B cell (primary cell): ENCODE measurements around the gene JMJD1C. TPM values are rescaled to one million over a fixed set of nuclear protein-coding genes. Genes with fewer than 3 reads are reported as not detected.

Source experiments
- ATAC-seq: fragments of 200-7000 bp; cut with Tn5 transposase; one replicate; pipeline ENCODE4 v1.10.0; 2021; ENCODE audit warnings: low read depth, mild to moderate bottlenecking, moderate number of reproducible peaks, moderate library complexity
- CTCF ChIA-PET: fragments of 350-600 bp; sonication (Branson Sonifier 250); formaldehyde crosslinking; loops from one replicate; lab custom pipeline; 2021; ENCODE audit warnings: antibody characterized with exemption, inconsistent platforms; lab: Charles Lee
- POLR2A ChIA-PET: fragments of 350-600 bp; sonication (Branson Sonifier 250); formaldehyde crosslinking; loops from one replicate; lab custom pipeline; 2021; ENCODE audit warnings: antibody characterized with exemption; lab: Charles Lee
- DNase-seq: peaks from one replicate; pipeline ENCODE4 v3.0.0; 2013
- H2AFZ ChIP-seq: 2 replicates; pipeline ENCODE4 v1.6.1; 2012; ENCODE audit warnings: mild to moderate bottlenecking, low read depth, low read length; ENCODE audit not compliant: insufficient read depth, poor library complexity, severe bottlenecking
- H3K27ac ChIP-seq, 2 donors: 1 replicate in 1 of 2; 2 replicates in 1 of 2; pipeline ENCODE4 v1.5.1; 2012 to 2013; ENCODE audit warnings: low read length in 2 of 2, mild to moderate bottlenecking in 2 of 2, moderate library complexity in 1 of 2
- H3K27me3 ChIP-seq, 4 experiments: fragments of 200-600 bp in 1 of 4; sonication (generic) in 1 of 4; replicated peaks in 1 of 4; 1 replicate in 2 of 4; 2 replicates in 2 of 4; pipeline versions ENCODE4 v1.6.1 to v1.7.0; 2013 to 2016; ENCODE audit warnings: low read length in 3 of 4, mild to moderate bottlenecking in 2 of 4, mixed read lengths in 1 of 4, moderate library complexity in 1 of 4; ENCODE audit not compliant: insufficient read depth in 4 of 4, control insufficient read depth in 3 of 4; ENCODE audit errors: control extremely low read depth in 1 of 4
- H3K36me3 ChIP-seq, 2 experiments: replicated peaks in 1 of 2; 1 replicate in 1 of 2; 2 replicates in 1 of 2; pipeline versions ENCODE4 v1.6.1 to v1.7.1; 2013; ENCODE audit warnings: low read length in 1 of 2; ENCODE audit not compliant: insufficient read depth in 2 of 2, control insufficient read depth in 1 of 2; ENCODE audit errors: control extremely low read depth in 1 of 2, extremely low read depth in 1 of 2
- H3K4me1 ChIP-seq, 2 donors: fragments of 200-600 bp in 1 of 2; sonication (generic) in 1 of 2; 1 replicate in 1 of 2; 2 replicates in 1 of 2; pipeline versions ENCODE4 v1.5.1 to v1.6.1; 2013 to 2017; ENCODE audit warnings: low read length in 2 of 2; ENCODE audit not compliant: control insufficient read depth in 2 of 2, insufficient read depth in 2 of 2
- H3K4me2 ChIP-seq: replicated peaks from 2 replicates; pipeline ENCODE3; 2012; ENCODE audit warnings: mild to moderate bottlenecking, low read depth, low read length; ENCODE audit not compliant: poor library complexity, severe bottlenecking
- H3K4me3 ChIP-seq, 5 experiments: fragments of 200-600 bp in 1 of 5; sonication (generic) in 1 of 5; 1 replicate in 3 of 5; 2 replicates in 2 of 5; pipeline versions ENCODE4 v1.5.1 to v1.7.0; 2011 to 2016; ENCODE audit warnings: low read length in 4 of 5, mild to moderate bottlenecking in 4 of 5, low read depth in 2 of 5, control low read depth in 1 of 5, moderate library complexity in 1 of 5; ENCODE audit not compliant: insufficient read depth in 1 of 5; ENCODE audit errors: control extremely low read depth in 1 of 5, extremely low read depth in 1 of 5
- H3K79me2 ChIP-seq: fragments of 200-600 bp; sonication (generic); one replicate; pipeline ENCODE4 v1.6.0; 2016; ENCODE audit warnings: low read length; ENCODE audit not compliant: control insufficient read depth, insufficient read depth
- H3K9ac ChIP-seq: fragments of 200-600 bp; sonication (generic); 2 replicates; pipeline ENCODE4 v1.6.1; 2017; ENCODE audit warnings: mild to moderate bottlenecking, low read length, moderate library complexity
- H3K9me3 ChIP-seq, 3 donors: one replicate each; pipeline versions ENCODE4 v1.6.1 to v1.7.1; 2013; ENCODE audit warnings: low read length in 2 of 3; ENCODE audit not compliant: control insufficient read depth in 2 of 3, insufficient read depth in 1 of 3; ENCODE audit errors: control extremely low read depth in 1 of 3
- H4K20me1 ChIP-seq: 2 replicates; pipeline ENCODE4 v1.6.0; 2012; ENCODE audit warnings: mild to moderate bottlenecking, low read length; ENCODE audit not compliant: insufficient read depth, control insufficient read depth, poor library complexity, severe bottlenecking
- H3K27ac Mint-ChIP-seq: one replicate; pipeline ENCODE4 v1.8.0; 2021; ENCODE audit warnings: mixed read lengths
- H3K27me3 Mint-ChIP-seq: one replicate; pipeline ENCODE4 v1.8.0; 2021; ENCODE audit warnings: mixed read lengths
- H3K4me1 Mint-ChIP-seq: one replicate; pipeline ENCODE4 v1.8.0; 2021; ENCODE audit warnings: mixed read lengths
- H3K4me3 Mint-ChIP-seq: one replicate; pipeline ENCODE4 v1.8.0; 2021; ENCODE audit warnings: mixed read lengths
- H3K9me3 Mint-ChIP-seq: one replicate; pipeline ENCODE4 v1.8.0; 2022; ENCODE audit warnings: mixed read lengths; ENCODE audit not compliant: insufficient read depth
- EZH2 ChIP-seq: IDR thresholded peaks from 2 replicates; pipeline ENCODE4 v1.6.1; 2012; ENCODE audit warnings: borderline replicate concordance, low read depth, mild to moderate bottlenecking, moderate library complexity, low read length; ENCODE audit not compliant: insufficient read depth, poor library complexity, severe bottlenecking
- WGBS: methylation state at CpG from one replicate; pipeline ENCODE4 v1.1.5; 2013; ENCODE audit warnings: missing lambda C conversion rate; ENCODE audit not compliant: insufficient coverage; 5-methylcytosine and 5-hydroxymethylcytosine counted together
- intact Hi-C: fragments of 100-400 bp; cut with micrococcal nuclease; formaldehyde crosslinking; loops from one replicate; pipeline ENCODE4 v1.10.0; 2022
- polyA plus RNA-seq: library from polyadenylated mRNA; depleted of rRNA; stranded (reverse); fragments of >200 nt; gene quantifications from 2 replicates; pipeline ENCODE4 v1.2.3, GENCODE V29; 2012
- total RNA-seq, 2 donors: library from RNA; stranded (reverse); fragments of 120-200 nt in 1 of 2; gene quantifications; 1 replicate in 1 of 2; 2 replicates in 1 of 2; pipeline versions ENCODE4 v1.2.3 to v1.2.4, GENCODE V29; 2013 to 2022
- TF ChIP-seq, protein P1 (sequence below): fragments of 200-600 bp; IDR thresholded peaks from one replicate; pipeline ENCODE4 v1.8.0; 2022; ENCODE audit warnings: antibody characterized with exemption, mild to moderate bottlenecking

The JMJD1C gene
- total and polyA plus RNA-seq, 2 donors (not counting 1 experiment from before 2014, with no cell fraction given), result 81.8 to 235 TPM

DNA sequence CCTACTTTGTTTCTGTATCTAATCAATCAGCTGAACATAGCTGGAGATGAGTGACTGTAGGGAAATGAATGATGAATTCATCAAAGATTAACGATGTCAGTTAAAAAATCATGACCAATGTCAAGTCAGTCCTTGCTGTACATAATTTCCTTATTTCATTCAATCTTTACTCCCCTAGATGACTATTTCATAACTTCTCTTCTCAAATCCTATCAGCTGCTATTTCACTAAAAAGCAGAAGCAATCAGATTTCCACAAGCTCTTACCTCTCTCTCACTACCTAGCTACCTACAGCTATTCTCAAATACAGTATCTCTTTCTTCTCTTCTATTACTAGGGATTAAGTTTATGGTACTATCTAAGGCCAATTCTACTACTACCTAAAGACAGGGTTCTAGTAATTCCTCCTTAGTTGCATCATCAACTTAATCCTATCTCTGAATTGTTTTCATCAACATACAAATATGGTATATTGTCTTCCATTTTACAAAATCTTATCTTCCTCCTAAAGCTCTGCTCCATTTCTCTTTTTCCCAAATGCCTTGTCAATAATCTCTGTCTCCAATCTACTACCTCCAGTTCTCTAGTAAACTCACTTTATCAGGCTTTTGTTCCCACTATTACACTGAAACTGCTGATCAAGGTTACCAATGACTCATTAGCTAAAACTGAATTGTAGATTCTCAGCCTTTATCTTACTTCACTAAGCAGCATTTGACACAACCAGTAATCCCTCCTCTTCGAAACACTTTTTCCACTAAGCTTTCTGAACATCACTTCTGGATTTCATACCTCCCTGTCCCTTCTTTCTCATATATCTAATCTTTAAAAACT, 28.4 kb downstream of the JMJD1C start:
- Histone ChIP-seq H3K27ac (no peak overlapping the region), H4K20me1 (peaks cover 11% of the 10 kb centered on the region), H3K4me1 (no peaks in the 10 kb centered on the region), H3K27me3 (no peaks in the 10 kb centered on the region), H3K4me3 (no peak overlapping the region), H3K9me3 (no peaks in the 10 kb centered on the region), H2AFZ (no peak overlapping the region), H3K9ac (no peak overlapping the region), H3K79me2 (peaks cover 77% of the 10 kb centered on the region), H3K36me3 (no peaks in the 10 kb centered on the region), H3K4me2 (no peak overlapping the region)
- ATAC-seq, result no peak
- Mint-ChIP-seq H3K4me3 (no peak overlapping the region), H3K27me3 (no peaks in the 10 kb centered on the region), H3K4me1 (peaks cover 20% of the 10 kb centered on the region), H3K27ac (no peak overlapping the region), H3K9me3 (no peaks in the 10 kb centered on the region)
- ChIA-PET POLR2A (no interaction called here), CTCF (interaction anchor here (1.3 kb wide), 1 partner anchor 283 kb away, joined by 4 read pairs; no protein-coding TSS in a partner anchor)
- TF ChIP-seq, protein P1, sequence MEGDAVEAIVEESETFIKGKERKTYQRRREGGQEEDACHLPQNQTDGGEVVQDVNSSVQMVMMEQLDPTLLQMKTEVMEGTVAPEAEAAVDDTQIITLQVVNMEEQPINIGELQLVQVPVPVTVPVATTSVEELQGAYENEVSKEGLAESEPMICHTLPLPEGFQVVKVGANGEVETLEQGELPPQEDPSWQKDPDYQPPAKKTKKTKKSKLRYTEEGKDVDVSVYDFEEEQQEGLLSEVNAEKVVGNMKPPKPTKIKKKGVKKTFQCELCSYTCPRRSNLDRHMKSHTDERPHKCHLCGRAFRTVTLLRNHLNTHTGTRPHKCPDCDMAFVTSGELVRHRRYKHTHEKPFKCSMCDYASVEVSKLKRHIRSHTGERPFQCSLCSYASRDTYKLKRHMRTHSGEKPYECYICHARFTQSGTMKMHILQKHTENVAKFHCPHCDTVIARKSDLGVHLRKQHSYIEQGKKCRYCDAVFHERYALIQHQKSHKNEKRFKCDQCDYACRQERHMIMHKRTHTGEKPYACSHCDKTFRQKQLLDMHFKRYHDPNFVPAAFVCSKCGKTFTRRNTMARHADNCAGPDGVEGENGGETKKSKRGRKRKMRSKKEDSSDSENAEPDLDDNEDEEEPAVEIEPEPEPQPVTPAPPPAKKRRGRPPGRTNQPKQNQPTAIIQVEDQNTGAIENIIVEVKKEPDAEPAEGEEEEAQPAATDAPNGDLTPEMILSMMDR, result no peak
- no peak for TF ChIP-seq EZH2
- intact Hi-C loops, result no loop called here
- DNase-seq, result peak; percentile 7
- WGBS, result 90% methylated on average over 1 of the region's 2 CpGs

DNA sequence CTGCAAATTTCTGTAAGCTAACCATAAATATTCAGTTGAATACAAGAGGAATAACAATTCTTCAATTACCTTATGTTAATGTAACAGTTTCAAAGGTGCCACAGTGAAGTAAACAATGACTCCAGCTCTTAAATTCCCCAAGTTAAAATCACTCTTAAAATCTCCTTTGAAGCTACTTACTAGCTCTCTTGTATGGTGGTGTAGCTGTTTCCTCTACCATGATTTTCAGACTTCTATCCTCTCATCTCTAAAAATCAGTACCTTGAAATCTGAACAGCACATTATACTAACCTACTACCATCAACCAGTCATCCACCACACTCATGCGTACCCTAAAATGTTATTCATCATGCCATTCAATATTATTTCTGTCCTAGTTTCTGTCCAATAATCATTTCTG, 29.6 kb downstream of the JMJD1C start:
- no peak overlapping the region for H3K27ac Mint-ChIP-seq
- POLR2A ChIA-PET, result no interaction called here
- no peaks in the 10 kb centered on the region for H3K27me3 ChIP-seq

More for the DNA sequence above, 29.6 kb downstream of the JMJD1C start:
- Mint-ChIP-seq H3K27me3 (no peaks in the 10 kb centered on the region), H3K4me1 (peaks cover 21% of the 10 kb centered on the region), H3K9me3 (no peaks in the 10 kb centered on the region), H3K4me3 (no peak overlapping the region)
- H3K36me3 ChIP-seq, result no peaks in the 10 kb centered on the region
- H3K9me3 ChIP-seq, result no peaks in the 10 kb centered on the region
- peaks cover 11% of the 10 kb centered on the region for H4K20me1 ChIP-seq
- 100% methylated on average over 1 of the region's 1 CpG for WGBS
- TF ChIP-seq, protein P1, result no peak
- TF ChIP-seq EZH2, result no peak
- no peak overlapping the region for H3K4me3 ChIP-seq
- H2AFZ ChIP-seq, result no peak overlapping the region
- CTCF ChIA-PET, result no interaction called here
- H3K4me1 ChIP-seq, result no peaks in the 10 kb centered on the region
- H3K79me2 ChIP-seq, result peaks cover 80% of the 10 kb centered on the region
- intact Hi-C loops, result no loop called here
- no peak overlapping the region for H3K9ac ChIP-seq
- no peak overlapping the region for H3K4me2 ChIP-seq
- ATAC-seq (no peak), DNase-seq (no peak)
- no peak overlapping the region for H3K27ac ChIP-seq
